ENCODE measurements around the gene FBN3.

FBN3 gene

GRCh38 chr19:8149261-8150094 is at the start of gene FBN3:
Gene FBN3 (minus strand): TSS chr19:8149592. CDS start chr19:8147480, 2,112 bp downstream.
- Histone ChIP-seq H3K9ac (ENCODE audit: low read depth, low read length, poor library complexity, severe bottlenecking) (no peak within 1 kb of the TSS), H4K20me1 (ENCODE audit: insufficient read depth, low read length, poor library complexity, severe bottlenecking) (no peaks in the 10 kb centered on the region), H2AFZ (ENCODE audit: low read length) (no peak within 1 kb of the TSS), H3K9me3 (ENCODE audit: insufficient read depth, low read depth, low read length) (no peaks in the 10 kb centered on the region), H3K9me2 (replicated peaks; ENCODE audit: low read depth, low read length) (no peaks in the 10 kb centered on the region), H3K27me3 (ENCODE audit: insufficient read depth, low read length, poor library complexity, severe bottlenecking) (no peaks in the 10 kb centered on the region), H3K4me3 (ENCODE audit: low read length, poor library complexity, severe bottlenecking) (no peak within 1 kb of the TSS), H3K79me2 (ENCODE audit: insufficient read depth, low read length) (no peaks in the 10 kb centered on the region), H3K4me1 (ENCODE audit: insufficient read depth, low read length, poor library complexity, severe bottlenecking) (no peaks in the 10 kb centered on the region), H3K36me3 (ENCODE audit: insufficient read depth, low read length) (no peaks in the 10 kb centered on the region), H3K4me2 (ENCODE audit: low read depth, low read length, poor library complexity, severe bottlenecking) (no peak within 1 kb of the TSS), H3F3A (ENCODE audit: low read depth) (no peaks in the 10 kb centered on the region)
- TF ChIP-seq EZH2phosphoT487 (IDR thresholded peaks at IDR 0.05; ENCODE audit: borderline replicate concordance): no peak
- TF ChIP-seq, protein P1, sequence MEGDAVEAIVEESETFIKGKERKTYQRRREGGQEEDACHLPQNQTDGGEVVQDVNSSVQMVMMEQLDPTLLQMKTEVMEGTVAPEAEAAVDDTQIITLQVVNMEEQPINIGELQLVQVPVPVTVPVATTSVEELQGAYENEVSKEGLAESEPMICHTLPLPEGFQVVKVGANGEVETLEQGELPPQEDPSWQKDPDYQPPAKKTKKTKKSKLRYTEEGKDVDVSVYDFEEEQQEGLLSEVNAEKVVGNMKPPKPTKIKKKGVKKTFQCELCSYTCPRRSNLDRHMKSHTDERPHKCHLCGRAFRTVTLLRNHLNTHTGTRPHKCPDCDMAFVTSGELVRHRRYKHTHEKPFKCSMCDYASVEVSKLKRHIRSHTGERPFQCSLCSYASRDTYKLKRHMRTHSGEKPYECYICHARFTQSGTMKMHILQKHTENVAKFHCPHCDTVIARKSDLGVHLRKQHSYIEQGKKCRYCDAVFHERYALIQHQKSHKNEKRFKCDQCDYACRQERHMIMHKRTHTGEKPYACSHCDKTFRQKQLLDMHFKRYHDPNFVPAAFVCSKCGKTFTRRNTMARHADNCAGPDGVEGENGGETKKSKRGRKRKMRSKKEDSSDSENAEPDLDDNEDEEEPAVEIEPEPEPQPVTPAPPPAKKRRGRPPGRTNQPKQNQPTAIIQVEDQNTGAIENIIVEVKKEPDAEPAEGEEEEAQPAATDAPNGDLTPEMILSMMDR (conservative IDR thresholded peaks at IDR 0.05; ENCODE audit: low read length): no peak

DNA sequence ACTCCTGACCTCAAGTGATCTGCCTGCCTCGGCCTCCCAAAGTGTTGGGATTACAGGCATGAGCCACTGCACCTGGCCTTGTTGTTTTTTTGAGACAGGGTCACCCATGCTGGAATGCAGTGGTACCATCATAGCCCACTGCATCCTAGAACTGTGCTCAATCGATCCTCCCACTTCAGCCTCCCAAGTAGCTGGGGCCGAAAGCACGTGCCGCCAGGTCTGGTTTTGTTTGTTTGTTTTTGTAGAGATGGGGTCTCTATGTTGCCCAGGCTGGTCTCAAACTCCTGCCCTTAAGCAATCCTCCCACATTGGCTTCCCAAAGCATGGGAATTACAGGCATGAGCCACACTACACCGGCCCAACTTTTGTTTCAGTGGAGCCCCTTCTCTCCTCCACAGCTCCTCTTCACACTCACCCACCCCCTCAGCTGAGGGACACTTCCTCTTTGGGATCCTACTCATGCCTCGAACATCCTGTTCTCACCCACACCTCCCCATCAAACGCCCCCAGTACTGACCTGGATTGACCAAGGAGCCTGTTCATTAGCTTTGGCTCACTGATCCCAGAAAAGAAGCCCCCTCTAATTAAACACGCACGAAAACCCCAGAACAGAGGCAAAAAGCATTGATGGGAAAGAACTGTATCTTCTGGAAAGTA is 47.0 kb upstream of the FBN3 start:
- peak overlapping the region; percentile 77 for H3K9ac ChIP-seq (ENCODE audit: low read depth, low read length, poor library complexity, severe bottlenecking)

DNA sequence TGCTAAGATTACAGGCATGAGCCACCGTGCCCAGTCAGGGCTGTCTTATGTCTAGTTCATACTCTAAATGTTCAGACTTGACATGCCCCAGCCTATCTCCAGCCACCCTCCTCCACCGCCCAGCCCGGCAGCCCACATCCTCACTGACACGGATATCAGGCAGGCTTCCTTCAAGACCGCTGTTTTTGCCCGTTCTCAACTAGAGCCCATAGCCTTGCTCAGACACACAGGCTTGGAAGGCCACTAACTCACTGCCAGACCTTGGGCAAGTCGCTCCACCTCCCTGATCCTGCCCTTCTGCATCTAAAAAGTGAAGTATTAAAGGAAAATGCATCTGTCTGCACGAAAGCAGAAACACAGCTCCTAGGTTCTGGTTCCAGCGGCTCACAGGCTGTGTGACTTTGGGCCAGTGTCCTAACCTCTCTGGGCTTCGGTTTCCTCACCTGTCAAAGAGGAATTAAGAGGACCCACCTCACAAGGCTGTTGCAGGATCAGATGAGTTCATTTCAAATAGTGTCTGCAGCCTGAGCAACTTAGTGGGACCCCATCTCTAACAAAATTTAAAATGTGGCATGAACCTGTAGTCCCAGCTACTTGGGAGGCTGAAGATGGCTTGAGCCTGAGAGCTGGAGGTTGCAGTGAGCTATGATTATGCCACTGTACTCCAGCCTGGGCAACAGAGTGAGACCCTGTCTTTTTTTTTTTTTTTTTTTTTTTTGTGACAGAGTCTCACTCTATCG is 45.3 kb upstream of the FBN3 start:
- H3K79me2 ChIP-seq (ENCODE audit: insufficient read depth, low read length): no peaks in the 10 kb centered on the region
- H3K9ac ChIP-seq (ENCODE audit: low read depth, low read length, poor library complexity, severe bottlenecking): peak overlapping the region; percentile 77
- peak overlapping the region; percentile 73 for H3K4me2 ChIP-seq (ENCODE audit: low read depth, low read length, poor library complexity, severe bottlenecking)
- H3K9me3 ChIP-seq (ENCODE audit: insufficient read depth, low read depth, low read length): no peaks in the 10 kb centered on the region
- no peaks in the 10 kb centered on the region for H3K36me3 ChIP-seq (ENCODE audit: insufficient read depth, low read length)
- no peaks in the 10 kb centered on the region for H4K20me1 ChIP-seq (ENCODE audit: insufficient read depth, low read length, poor library complexity, severe bottlenecking)
- no peaks in the 10 kb centered on the region for H3K9me2 ChIP-seq (replicated peaks; ENCODE audit: low read depth, low read length)
- peak overlapping the region; percentile 58 for H3K4me3 ChIP-seq (ENCODE audit: low read length, poor library complexity, severe bottlenecking)
- TF ChIP-seq, protein P1 (conservative IDR thresholded peaks at IDR 0.05; ENCODE audit: low read length): no peak
- no peak for TF ChIP-seq EZH2phosphoT487 (IDR thresholded peaks at IDR 0.05; ENCODE audit: borderline replicate concordance)
- H3K27me3 ChIP-seq (ENCODE audit: insufficient read depth, low read length, poor library complexity, severe bottlenecking): no peaks in the 10 kb centered on the region
- peaks cover 4% of the 10 kb centered on the region for H3F3A ChIP-seq (ENCODE audit: low read depth)
- H3K4me1 ChIP-seq (ENCODE audit: insufficient read depth, low read length, poor library complexity, severe bottlenecking): peaks cover 46% of the 10 kb centered on the region
- no peak overlapping the region for H2AFZ ChIP-seq (ENCODE audit: low read length)

More for the DNA sequence above, 47.0 kb upstream of the FBN3 start:
- no peaks in the 10 kb centered on the region for H3K27me3 ChIP-seq (ENCODE audit: insufficient read depth, low read length, poor library complexity, severe bottlenecking)
- peaks cover 46% of the 10 kb centered on the region for H3K4me1 ChIP-seq (ENCODE audit: insufficient read depth, low read length, poor library complexity, severe bottlenecking)
- TF ChIP-seq, protein P1 (conservative IDR thresholded peaks at IDR 0.05; ENCODE audit: low read length): no peak
- no peak for TF ChIP-seq EZH2phosphoT487 (IDR thresholded peaks at IDR 0.05; ENCODE audit: borderline replicate concordance)
- no peaks in the 10 kb centered on the region for H3K9me3 ChIP-seq (ENCODE audit: insufficient read depth, low read depth, low read length)
- no peaks in the 10 kb centered on the region for H3K36me3 ChIP-seq (ENCODE audit: insufficient read depth, low read length)
- H2AFZ ChIP-seq (ENCODE audit: low read length): peak overlapping the region; percentile 38; the same call in 1 of the 2 replicates
- H3F3A ChIP-seq (ENCODE audit: low read depth): peaks cover 4% of the 10 kb centered on the region
- peak overlapping the region; percentile 59 for H3K4me2 ChIP-seq (ENCODE audit: low read depth, low read length, poor library complexity, severe bottlenecking)
- no peaks in the 10 kb centered on the region for H3K9me2 ChIP-seq (replicated peaks; ENCODE audit: low read depth, low read length)
- no peaks in the 10 kb centered on the region for H4K20me1 ChIP-seq (ENCODE audit: insufficient read depth, low read length, poor library complexity, severe bottlenecking)
- peak overlapping the region; percentile 35 for H3K4me3 ChIP-seq (ENCODE audit: low read length, poor library complexity, severe bottlenecking)
- H3K79me2 ChIP-seq (ENCODE audit: insufficient read depth, low read length): no peaks in the 10 kb centered on the region

Data from Loucy (cell line).